ENCODE results near the gene NCKIPSD. TPM values are rescaled to one million over a fixed set of nuclear protein-coding genes. Genes with fewer than 3 reads are reported as not detected.

NCKIPSD gene
- total RNA-seq, 1 experiment from 2014 or later: 46.0 TPM

DNA sequence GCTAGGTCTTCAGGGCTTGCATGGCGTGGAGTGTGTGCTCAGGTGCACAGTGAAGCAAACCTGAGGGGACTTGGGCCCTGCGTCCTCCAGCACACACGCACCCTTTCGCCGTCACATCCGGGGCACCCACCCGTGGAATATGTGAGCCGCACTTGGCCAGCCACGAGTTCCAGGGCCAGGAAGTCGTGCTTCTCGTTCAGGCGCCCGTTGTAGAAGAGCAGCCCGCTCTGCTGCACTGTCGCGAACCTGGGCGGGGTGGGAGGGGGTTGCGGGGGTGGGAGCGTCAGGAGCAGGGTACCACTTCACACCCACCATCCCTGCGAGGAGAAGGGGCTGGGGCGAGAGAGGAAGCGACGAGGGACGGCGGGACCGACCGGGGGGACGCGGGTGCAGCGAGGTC is 30.1 kb downstream of the NCKIPSD start:
- no peak overlapping the region for H3K4ac ChIP-seq (ENCODE audit: low read depth, low read length)
- no peaks in the 10 kb centered on the region for H3K9me3 ChIP-seq (ENCODE audit: control insufficient read depth, low read depth, low read length)
- no CpG with 5 or more reads among the region's 30 CpGs for WGBS (ENCODE audit: extremely low coverage, insufficient read length, low lambda C conversion rate)
- Mint-ChIP-seq H3K27ac (peak overlapping the region in 1 of 3 experiments; percentile 73; a peak in 1 of 7 replicates), H3K4me1 (peaks cover 4 to 13% of the 10 kb centered on the region in 2 experiments), H3K4me3 (peak overlapping the region; percentile 67 to 78), H3K36me3 (ENCODE audit: insufficient read depth in 1 of 3, low read depth in 3 of 3) (peaks cover 44 to 64% (median 60%) of the 10 kb centered on the region in 3 experiments), H3K9me3 (peaks cover 0 to 3% of the 10 kb centered on the region in 2 experiments; a peak in 1 of 5 replicates), H3K27me3 (ENCODE audit: low read depth) (peaks cover 4% of the 10 kb centered on the region; the same call in 1 of the 2 replicates)
- no peak overlapping the region for H4K8ac ChIP-seq (replicated peaks; ENCODE audit: insufficient read length, low read depth, low read length)
- no peak overlapping the region for H4K91ac ChIP-seq (ENCODE audit: insufficient read length, low read depth, low read length)
- 0 out of 2 replicates have a peak overlapping the region, but pooled peaks have one; percentile 4 for H3K14ac ChIP-seq (ENCODE audit: insufficient read depth, low read length)
- peak overlapping the region; percentile 41 for H3K18ac ChIP-seq (ENCODE audit: insufficient read length, low read depth, low read length)
- DNase-seq: no peak
- H2BK20ac ChIP-seq (ENCODE audit: low read depth, low read length, poor library complexity, severe bottlenecking): no peak overlapping the region
- H2AK5ac ChIP-seq (ENCODE audit: insufficient read length, low read length): no peak overlapping the region
- no peaks in the 10 kb centered on the region for H3K79me1 ChIP-seq (ENCODE audit: insufficient read depth, low read depth, low read length, poor library complexity, severe bottlenecking)
- TF ChIP-seq, protein P1, sequence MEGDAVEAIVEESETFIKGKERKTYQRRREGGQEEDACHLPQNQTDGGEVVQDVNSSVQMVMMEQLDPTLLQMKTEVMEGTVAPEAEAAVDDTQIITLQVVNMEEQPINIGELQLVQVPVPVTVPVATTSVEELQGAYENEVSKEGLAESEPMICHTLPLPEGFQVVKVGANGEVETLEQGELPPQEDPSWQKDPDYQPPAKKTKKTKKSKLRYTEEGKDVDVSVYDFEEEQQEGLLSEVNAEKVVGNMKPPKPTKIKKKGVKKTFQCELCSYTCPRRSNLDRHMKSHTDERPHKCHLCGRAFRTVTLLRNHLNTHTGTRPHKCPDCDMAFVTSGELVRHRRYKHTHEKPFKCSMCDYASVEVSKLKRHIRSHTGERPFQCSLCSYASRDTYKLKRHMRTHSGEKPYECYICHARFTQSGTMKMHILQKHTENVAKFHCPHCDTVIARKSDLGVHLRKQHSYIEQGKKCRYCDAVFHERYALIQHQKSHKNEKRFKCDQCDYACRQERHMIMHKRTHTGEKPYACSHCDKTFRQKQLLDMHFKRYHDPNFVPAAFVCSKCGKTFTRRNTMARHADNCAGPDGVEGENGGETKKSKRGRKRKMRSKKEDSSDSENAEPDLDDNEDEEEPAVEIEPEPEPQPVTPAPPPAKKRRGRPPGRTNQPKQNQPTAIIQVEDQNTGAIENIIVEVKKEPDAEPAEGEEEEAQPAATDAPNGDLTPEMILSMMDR (conservative IDR thresholded peaks at IDR 0.05): no peak
- H4K5ac ChIP-seq (ENCODE audit: insufficient read length, low read depth, low read length): no peak overlapping the region
- H3K56ac ChIP-seq (ENCODE audit: insufficient read length, low read depth, low read length): no peak overlapping the region
- no peak overlapping the region for H2AFZ ChIP-seq (ENCODE audit: low read length)
- no peaks in the 10 kb centered on the region for H3K79me2 ChIP-seq (ENCODE audit: insufficient read depth, low read length)
- H2BK120ac ChIP-seq (ENCODE audit: low read depth, low read length, poor library complexity, severe bottlenecking): no peak overlapping the region
- H2BK5ac ChIP-seq (ENCODE audit: insufficient read length, low read length): no peak overlapping the region
- no peaks in the 10 kb centered on the region; the same call in 1 of the 2 replicates for H3K4me1 ChIP-seq (ENCODE audit: insufficient read depth, low read length)
- H3T11ph ChIP-seq (ENCODE audit: low read length): no peak overlapping the region
- no peaks in the 10 kb centered on the region for H3K27me3 ChIP-seq (ENCODE audit: insufficient read depth, low read length)
- peak overlapping the region; percentile 50 for H3K4me2 ChIP-seq (ENCODE audit: insufficient read depth, insufficient read length, low read length)
- H2BK15ac ChIP-seq (ENCODE audit: low read depth, low read length): no peak overlapping the region
- H3K23ac ChIP-seq (ENCODE audit: insufficient read length, low read depth, low read length): no peak overlapping the region
- peaks cover 2% of the 10 kb centered on the region for H4K20me1 ChIP-seq (ENCODE audit: control insufficient read depth, insufficient read depth, insufficient read length)
- H2BK12ac ChIP-seq (ENCODE audit: insufficient read length, low read depth, low read length): no peak overlapping the region
- peaks cover 3% of the 10 kb centered on the region for H3K23me2 ChIP-seq (ENCODE audit: insufficient read length, low read depth, low read length, poor library complexity, severe bottlenecking)
- H3K27ac ChIP-seq (ENCODE audit: insufficient read length, low read depth, low read length): no peak overlapping the region
- no peak overlapping the region for H3K9ac ChIP-seq (ENCODE audit: extremely low read depth, insufficient read length, low read length)

All from H9 (cell line).